22Rv1 (cell line): ENCODE data around the gene PLRG1.

ENCODE experiments used
- CTCF ChIP-seq: fragments of 450-650 bp; IDR thresholded peaks from 2 replicates; pipeline ENCODE4 v1.5.1; 2017; ENCODE audit warnings: mild to moderate bottlenecking
- ZFX ChIP-seq: fragments of 450-650 bp; IDR thresholded peaks from 2 replicates; pipeline ENCODE4 v1.6.1; 2017; ENCODE audit warnings: antibody characterized with exemption, borderline replicate concordance

GRCh38 chr4:154583677-154584076, 33.5 kb upstream of the PLRG1 start:
- TF ChIP-seq CTCF, result no peak
- TF ChIP-seq ZFX, result no peak
